ENCODE data around the gene COQ8A. TPM values are rescaled to one million over a fixed set of nuclear protein-coding genes. Genes with fewer than 3 reads are reported as not detected.

The COQ8A gene
- total RNA-seq, 1 donor from 2014 or later, result 41.9 TPM

DNA sequence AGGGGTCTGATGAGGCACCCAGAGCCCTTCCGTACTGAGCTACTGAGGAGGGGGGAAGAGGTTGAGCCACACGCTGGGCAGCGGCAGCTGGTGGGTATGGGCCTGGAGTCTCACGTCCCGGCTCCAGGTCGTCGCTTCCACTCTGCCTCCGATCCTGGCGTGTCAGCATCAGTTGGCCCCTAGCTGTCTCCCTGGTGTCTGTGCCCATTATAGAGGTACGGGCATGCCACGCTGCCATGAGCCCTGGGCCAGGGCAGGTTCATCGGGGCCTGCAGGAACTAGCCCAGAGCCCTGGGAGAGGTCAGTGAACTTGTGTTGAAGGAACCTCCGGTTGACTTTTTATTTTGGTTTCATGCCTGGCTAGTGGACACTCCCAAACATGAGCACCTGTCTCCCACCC lies 18.2 kb downstream of the COQ8A start:
- H3K4me3 Mint-ChIP-seq (ENCODE audit: unreplicated experiment), result no peak overlapping the region
- peak overlapping the region; percentile 57 for H3K27ac Mint-ChIP-seq (ENCODE audit: unreplicated experiment)
- H3K27me3 Mint-ChIP-seq (ENCODE audit: unreplicated experiment), result peaks cover 6% of the 10 kb centered on the region
- peaks cover 13% of the 10 kb centered on the region for H3K9me3 Mint-ChIP-seq (ENCODE audit: unreplicated experiment)
- no peak for DNase-seq
- TF ChIP-seq, protein P1, sequence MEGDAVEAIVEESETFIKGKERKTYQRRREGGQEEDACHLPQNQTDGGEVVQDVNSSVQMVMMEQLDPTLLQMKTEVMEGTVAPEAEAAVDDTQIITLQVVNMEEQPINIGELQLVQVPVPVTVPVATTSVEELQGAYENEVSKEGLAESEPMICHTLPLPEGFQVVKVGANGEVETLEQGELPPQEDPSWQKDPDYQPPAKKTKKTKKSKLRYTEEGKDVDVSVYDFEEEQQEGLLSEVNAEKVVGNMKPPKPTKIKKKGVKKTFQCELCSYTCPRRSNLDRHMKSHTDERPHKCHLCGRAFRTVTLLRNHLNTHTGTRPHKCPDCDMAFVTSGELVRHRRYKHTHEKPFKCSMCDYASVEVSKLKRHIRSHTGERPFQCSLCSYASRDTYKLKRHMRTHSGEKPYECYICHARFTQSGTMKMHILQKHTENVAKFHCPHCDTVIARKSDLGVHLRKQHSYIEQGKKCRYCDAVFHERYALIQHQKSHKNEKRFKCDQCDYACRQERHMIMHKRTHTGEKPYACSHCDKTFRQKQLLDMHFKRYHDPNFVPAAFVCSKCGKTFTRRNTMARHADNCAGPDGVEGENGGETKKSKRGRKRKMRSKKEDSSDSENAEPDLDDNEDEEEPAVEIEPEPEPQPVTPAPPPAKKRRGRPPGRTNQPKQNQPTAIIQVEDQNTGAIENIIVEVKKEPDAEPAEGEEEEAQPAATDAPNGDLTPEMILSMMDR (IDR thresholded peaks at IDR 0.05; ENCODE audit: partially characterized antibody, unreplicated experiment), result no peak
- H3K4me1 Mint-ChIP-seq (ENCODE audit: low read depth, unreplicated experiment), result peaks cover 12% of the 10 kb centered on the region
- peaks cover 18% of the 10 kb centered on the region for H3K36me3 Mint-ChIP-seq (ENCODE audit: unreplicated experiment)

DNA sequence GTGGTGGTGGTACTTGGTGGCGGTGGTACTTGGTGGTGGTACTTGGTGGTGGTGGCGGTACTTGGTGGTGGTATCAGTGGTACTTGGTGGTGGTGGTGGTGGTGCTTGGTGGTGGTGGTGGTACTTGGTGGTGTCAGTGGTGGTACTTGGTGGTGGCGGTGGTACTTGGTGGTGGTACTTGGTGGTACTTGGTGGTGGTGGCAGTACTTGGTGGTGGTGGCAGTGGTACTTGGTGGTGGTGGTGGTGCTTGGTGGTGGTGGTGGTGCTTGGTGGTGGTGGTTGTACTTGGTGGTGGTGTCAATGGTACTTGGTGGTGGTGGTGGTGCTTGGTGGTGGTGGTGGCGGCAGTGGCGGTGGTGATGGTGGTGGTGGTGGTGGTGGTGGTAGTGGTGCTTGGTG lies 20.2 kb downstream of the COQ8A start:
- H3K27ac Mint-ChIP-seq (ENCODE audit: unreplicated experiment), result no peak overlapping the region
- H3K4me1 Mint-ChIP-seq (ENCODE audit: low read depth, unreplicated experiment), result peaks cover 8% of the 10 kb centered on the region
- H3K36me3 Mint-ChIP-seq (ENCODE audit: unreplicated experiment), result peaks cover 11% of the 10 kb centered on the region
- DNase-seq, result no peak
- H3K9me3 Mint-ChIP-seq (ENCODE audit: unreplicated experiment), result peaks cover 10% of the 10 kb centered on the region
- H3K4me3 Mint-ChIP-seq (ENCODE audit: unreplicated experiment), result no peak overlapping the region
- TF ChIP-seq, protein P1 (IDR thresholded peaks at IDR 0.05; ENCODE audit: partially characterized antibody, unreplicated experiment), result no peak
- peaks cover 2% of the 10 kb centered on the region for H3K27me3 Mint-ChIP-seq (ENCODE audit: unreplicated experiment)

DNA sequence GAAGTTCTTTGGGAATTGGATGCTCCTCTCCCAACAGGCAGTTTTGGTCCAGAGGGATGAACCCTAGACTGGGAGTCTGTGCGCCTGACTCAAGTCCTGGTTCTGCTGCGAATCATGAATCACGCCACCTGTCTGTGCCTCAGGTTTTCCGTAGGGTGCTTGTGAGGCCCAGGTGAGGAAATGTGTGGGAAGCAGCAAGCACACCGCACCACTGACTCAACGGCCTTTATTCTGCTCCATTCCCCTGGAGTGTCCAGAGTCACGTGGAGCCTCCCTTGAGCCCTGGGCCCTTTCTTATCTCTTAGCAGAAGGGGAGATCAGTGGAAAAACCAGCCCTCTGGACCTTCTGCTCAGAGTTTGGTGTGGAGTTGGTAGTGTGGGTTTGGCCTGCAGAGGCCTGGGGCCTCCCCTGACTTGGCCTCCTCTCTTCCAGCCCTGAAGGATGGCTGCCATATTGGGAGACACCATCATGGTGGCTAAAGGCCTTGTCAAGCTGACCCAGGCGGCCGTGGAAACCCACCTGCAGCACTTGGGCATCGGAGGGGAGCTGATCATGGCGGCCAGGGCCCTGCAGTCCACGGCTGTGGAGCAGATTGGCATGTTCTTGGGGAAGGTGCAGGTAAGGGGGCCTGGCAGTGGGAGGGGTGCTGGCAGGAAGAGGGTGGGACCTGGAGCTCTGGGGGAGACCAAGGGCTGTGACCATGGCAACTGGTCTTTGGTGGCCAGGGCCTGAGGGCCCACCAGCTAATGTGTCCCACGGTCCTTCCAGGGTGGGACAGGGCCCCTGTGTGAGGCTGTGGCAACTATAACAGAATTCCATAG lies 21.1 kb downstream of the COQ8A start:
- Mint-ChIP-seq H3K4me3 (ENCODE audit: unreplicated experiment) (no peak overlapping the region), H3K36me3 (ENCODE audit: unreplicated experiment) (peaks cover 11% of the 10 kb centered on the region), H3K9me3 (ENCODE audit: unreplicated experiment) (peaks cover 10% of the 10 kb centered on the region), H3K4me1 (ENCODE audit: low read depth, unreplicated experiment) (peaks cover 9% of the 10 kb centered on the region), H3K27me3 (ENCODE audit: unreplicated experiment) (peaks cover 2% of the 10 kb centered on the region), H3K27ac (ENCODE audit: unreplicated experiment) (no peak overlapping the region)
- no peak for DNase-seq
- TF ChIP-seq, protein P1 (IDR thresholded peaks at IDR 0.05; ENCODE audit: partially characterized antibody, unreplicated experiment), result no peak

DNA sequence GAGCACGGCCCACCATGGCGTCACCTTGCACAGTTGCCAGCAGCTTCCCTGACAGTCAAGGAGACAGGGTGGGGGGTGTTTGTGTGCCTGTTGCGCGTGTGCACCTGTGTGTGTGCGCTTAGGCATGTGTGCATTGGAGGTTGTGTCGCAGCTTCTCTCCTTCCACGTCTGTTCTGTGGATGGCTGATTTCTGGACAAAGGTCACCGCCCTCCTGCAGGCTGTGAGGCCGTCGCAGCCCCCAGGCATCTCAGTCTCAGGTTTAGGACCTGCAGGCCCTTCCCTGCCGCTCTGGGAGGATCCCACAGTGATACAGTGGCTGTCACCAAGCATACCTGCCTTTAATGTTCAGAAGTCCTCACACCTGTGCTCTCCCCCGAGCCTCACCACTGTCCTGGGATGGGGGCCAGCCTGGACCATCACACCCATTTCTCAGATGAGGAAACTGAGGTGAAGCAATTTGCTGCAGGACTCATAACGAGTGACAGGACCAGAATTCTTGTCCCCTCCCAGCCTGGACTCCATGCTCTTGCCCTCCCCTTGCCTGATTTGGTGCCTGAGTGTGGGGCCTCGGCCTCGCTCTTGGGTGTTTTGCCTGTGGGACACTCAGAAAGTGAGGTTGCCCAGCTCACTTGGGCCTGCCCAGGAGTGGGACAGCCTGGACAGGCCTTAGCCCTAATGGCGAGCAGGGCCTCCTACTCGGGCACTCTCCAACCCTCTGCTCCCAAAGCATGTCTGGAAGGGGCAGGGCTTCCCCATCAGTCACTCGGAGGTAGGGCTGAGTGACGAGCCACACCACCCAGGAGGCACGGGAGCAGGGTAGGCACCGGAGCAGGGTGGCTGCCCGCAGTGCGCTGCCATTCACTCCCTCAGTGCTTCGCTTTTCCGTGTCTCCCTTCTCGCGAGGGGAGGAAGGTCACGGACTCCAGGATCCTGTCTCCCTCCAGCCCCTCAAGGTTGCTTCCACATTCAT lies 22.6 kb downstream of the COQ8A start:
- peaks cover 14% of the 10 kb centered on the region for H3K4me1 Mint-ChIP-seq (ENCODE audit: low read depth, unreplicated experiment)
- H3K36me3 Mint-ChIP-seq (ENCODE audit: unreplicated experiment), result peaks cover 9% of the 10 kb centered on the region
- H3K9me3 Mint-ChIP-seq (ENCODE audit: unreplicated experiment), result peaks cover 7% of the 10 kb centered on the region
- no peak overlapping the region for H3K27ac Mint-ChIP-seq (ENCODE audit: unreplicated experiment)
- H3K27me3 Mint-ChIP-seq (ENCODE audit: unreplicated experiment), result peaks cover 2% of the 10 kb centered on the region
- H3K4me3 Mint-ChIP-seq (ENCODE audit: unreplicated experiment), result no peak overlapping the region
- TF ChIP-seq, protein P1 (IDR thresholded peaks at IDR 0.05; ENCODE audit: partially characterized antibody, unreplicated experiment), result no peak
- DNase-seq, result no peak

Measured in glutamatergic neuron (in vitro differentiated cells).